GM18505 (cell line): ENCODE results near the gene OR1I1.

Experiments
- ATAC-seq: cut with Tn5 transposase; IDR thresholded peaks from one replicate; pipeline ENCODE4 v1.9.1; 2021; ENCODE audit not compliant: unreplicated experiment
- POLR2A ChIP-seq: IDR thresholded peaks from 4 replicates; pipeline ENCODE4 v1.6.1; 2011; ENCODE audit warnings: borderline replicate concordance; ENCODE audit not compliant: insufficient read depth, insufficient read length; ENCODE audit errors: extremely low read depth

OR1I1 gene

DNA sequence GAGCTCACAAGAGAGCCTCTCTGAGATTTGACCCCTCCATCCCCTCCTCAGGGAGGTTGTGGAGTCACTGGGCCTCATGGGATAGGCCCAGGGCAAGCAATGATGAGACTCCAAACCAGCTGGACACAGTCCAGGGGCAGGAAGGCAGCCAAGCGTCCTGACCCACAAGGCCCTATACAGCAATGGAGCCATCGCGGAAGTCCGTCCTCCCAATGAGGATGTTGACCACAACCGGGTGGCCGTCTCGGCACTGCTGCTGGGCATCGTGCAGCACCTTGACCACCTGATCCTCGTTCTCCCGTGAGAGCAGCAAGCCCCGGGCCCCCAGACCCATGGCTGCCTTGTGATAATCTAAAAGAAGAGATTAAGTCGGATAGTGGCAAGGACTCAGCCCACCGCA lies 33.1 kb downstream of the OR1I1 start:
- no peak for ATAC-seq
- no peak for TF ChIP-seq POLR2A

DNA sequence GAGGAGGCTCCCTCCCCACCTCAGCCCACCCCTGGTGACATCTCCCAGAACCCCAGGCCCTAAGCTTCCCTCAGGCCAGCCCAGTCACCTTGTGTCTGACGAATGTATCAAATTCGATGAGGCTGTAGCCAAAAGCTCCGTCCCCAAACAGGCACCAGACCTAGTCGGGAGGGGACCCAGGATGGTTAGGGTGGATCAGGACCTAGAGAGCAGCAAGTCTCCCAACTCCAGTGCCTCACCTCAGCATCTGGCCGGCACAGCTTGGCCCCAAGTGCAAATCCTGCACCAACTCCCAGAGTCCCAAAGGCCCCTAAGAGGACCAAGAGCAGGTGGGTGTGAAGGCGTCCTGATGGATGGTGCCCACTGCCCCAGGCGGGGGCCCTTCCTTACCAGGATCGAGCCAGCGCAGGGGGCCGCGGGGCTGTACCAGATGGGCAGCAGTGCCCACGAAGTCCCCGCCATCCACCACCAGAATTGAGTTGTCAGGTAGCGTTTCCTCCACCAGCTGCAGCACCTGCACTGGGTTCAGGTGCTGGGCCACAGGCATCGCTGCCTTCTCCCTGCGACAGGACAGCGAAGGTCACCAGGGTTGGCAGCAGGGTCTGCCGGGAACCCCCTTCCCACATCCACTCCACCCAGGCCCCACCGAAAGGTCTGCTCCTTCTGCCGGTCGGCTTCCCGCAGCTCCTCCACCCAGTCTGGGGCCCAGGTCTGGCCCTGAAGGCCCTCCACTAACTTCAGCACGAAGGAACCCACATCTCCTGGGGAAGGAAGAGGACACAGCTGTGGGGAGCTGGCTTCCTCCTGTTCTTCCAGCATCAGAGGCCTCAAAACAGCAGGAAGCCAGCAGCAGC lies 34.0 kb downstream of the OR1I1 start:
- TF ChIP-seq POLR2A, result no peak
- no peak for ATAC-seq

DNA sequence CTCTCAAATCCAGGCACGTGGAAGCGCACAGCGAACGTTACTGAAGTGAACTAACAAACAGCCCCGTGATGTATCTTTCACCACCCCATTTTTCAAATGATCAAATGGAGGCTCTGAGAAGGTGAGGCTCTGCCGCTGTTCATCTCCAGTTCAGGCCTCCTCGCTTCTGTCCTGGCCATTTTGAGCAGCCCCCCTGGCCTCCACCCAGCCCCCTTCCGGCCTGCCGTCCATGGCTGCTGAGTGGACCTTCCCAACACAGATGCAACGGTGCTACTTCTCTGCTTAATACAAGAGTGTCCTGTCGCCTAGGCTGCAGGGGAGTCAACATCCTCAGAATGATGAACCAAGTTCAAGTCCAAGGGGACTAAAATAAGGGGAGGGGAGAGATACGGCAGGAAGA lies 34.8 kb downstream of the OR1I1 start:
- ATAC-seq, result no peak

DNA sequence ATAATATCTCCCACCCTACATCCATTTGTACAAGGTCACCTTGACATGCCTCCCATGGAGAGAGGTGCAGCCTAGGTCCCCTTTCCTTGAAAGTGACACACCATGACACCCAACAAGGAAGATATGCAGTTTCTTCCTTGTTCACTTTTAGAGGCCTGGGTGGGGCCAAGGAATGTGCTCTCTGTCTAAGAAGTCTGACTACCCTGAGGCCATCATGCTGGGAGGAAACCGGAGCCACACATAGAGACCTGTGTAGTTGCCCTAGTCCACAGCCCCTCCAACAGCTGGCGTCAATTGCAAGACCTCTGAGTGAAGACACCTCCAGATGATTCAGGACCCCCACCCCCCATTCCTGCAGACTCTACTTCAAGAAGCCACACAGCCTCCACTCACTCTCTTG lies 36.2 kb downstream of the OR1I1 start:
- TF ChIP-seq POLR2A, result no peak
- ATAC-seq, result no peak

More for the DNA sequence above, 34.8 kb downstream of the OR1I1 start:
- no peak for TF ChIP-seq POLR2A

DNA sequence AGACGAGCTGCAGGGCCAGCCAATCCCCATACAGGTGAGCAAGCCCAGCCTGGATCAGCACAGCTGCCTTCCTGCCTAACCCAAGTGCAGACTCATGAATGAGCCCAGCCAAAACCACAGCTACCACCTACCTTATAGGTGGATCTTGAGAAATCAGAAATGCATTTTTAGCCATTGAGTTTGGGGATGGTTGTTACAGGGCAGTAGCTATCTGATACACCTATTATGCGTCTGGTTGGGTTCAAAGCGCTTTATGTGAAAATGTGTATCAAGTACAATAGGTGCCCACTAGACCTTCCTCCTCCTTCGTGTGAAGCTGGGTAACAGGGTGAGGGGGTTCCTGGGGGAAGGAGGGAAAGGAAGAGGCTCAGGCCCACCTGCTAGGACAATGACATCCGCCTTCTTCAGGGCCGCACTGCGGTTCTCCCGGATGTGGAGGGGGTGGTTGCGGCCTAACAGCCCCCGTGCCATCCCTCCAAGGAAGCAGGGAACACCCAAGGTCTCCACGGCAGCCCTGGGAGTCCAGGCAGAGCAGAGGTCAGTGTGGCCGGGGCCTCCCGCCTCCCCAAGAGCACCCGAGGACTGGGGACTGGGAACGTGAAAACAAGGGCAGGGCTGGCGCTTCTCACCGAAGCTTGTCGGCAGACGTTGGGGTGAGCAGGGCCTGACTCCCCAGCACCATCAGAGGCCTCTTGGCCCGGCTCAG lies 36.9 kb downstream of the OR1I1 start:
- no peak for ATAC-seq
- no peak for TF ChIP-seq POLR2A

DNA sequence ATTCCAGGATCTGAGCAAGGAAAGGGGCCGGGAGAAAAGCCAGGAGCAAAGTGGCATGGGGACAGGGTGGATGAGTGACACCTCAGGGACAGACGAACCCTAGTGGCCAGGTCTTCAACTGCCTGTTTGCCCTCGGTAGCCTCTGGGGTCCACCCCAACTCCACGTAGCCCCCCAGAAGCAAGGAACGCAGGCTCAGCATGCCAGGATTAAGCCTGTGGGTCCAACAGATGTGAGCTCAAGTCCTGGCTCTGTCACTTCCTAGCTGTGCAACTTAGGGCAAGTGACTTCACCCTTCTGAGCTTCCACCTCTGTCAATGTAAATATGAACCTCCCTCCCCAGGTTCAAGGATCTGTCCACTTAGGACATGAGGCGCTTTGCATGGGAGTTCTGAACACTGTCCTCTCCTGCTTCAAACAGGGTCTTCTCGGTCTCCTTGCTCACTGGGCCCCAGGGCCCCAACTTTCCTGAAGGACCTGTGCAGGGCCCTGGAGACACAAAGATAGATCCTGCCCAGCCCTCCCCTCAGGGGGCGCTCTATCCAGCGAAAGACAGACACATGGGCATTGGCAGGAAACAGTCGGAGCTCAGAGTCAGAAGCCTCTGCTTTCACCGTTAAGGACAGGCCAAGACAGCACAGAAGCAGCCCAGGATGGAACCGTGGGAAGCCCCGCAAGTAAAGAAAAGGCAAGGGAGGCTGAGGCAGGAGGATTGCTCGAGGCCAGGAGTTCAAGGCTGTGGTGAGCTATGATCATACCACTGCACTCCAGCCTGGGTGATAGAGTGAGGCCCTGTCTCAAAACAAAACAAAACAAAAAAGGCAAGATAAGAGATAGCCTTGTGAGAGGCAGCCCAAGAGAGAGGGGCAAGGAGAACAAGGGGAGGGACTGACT lies 38.4 kb downstream of the OR1I1 start:
- TF ChIP-seq POLR2A, result no peak
- no peak for ATAC-seq

DNA sequence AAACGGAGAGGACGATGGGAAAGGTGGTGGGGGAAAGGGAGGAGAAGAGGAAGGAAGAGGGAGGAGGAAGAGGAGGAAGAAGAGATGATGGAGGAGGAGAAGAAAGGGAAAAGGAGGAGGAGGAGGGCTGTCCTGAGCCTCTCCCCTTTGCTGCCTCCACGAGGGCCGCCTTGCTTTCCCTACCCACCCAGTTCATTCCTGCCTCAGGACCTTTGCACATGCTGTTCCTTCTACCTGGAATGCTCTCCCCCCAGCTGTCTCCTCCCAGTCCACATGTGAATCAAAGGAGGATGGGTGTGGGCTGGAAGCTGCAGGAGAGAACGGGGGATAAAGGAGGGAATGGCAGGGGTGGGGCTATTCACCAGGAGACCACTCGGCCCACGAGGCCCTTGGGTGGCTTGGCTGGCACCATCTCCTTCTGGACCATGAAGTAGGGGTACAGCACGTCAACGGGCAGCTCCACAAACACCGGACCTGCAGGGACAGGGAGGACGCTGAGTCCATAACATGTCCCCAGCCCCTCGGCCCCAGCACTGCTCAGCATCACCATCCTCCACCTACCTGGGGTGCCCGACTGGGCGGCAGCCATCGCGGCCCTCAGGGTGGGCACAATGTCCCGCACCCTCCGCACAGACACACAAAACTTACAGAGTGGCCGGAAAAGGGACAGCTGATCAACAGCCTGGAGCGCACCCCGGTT lies 40.5 kb downstream of the OR1I1 start:
- no peak for TF ChIP-seq POLR2A
- no peak for ATAC-seq

DNA sequence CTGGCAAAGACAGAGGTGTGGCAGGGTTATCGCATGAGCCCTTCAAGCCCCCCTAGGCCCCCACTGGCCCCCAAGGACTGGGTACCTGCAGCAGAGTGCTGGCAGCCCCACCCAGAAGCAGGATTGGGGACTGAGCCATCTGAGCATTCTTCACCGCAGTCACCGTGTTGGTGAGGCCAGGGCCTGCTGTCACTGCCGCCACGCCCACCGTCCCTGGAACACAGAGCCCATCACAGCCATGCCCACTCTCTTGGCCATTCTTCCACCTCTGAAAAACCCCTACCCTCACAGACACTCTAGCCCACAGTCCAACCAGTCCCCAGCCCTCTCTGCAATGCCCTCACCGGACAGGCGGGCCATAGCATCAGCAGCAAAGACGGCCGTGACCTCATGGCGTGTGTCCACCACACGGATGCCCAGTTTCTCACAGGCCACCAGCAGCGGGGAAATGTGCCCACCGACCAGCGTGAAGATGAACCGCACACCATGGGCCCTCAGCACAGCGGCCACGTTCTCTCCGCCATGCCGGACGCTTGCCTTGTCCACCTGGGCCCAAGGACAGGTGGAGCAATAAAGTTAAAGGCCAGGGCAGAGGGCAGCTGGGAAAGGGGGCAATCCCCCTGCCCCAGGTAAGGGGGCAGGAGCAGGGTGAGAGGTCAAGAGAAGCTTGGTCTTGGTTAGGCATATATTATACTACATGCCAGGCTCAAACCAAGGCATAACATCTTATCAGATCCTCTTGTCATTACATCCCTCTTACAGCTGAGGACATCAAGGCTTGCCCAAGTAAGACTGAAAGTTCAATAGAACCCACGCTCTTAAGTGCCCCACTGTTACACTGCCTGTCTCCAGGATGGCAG lies 41.2 kb downstream of the OR1I1 start:
- ATAC-seq, result no peak
- TF ChIP-seq POLR2A, result no peak

DNA sequence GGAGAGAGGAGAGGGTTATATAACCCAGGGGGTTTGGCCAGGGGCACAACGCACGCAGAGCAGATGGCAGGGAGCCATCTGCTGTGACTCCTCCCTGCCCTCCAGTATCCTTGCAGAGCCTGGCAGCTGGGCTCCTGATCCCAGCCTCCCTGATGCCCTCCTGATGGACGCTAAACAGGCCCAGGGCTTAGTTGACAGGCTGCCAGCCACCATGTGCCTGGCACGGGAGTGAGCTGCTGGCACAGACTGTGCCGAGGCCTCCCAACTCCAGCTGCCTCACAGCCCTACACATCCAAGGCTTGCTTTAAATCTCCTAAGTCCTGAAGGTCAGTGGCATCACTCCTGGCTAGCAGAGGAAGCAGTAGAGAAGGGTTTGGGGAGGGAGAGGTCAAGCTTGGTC lies 41.9 kb downstream of the OR1I1 start:
- no peak for ATAC-seq
- no peak for TF ChIP-seq POLR2A

DNA sequence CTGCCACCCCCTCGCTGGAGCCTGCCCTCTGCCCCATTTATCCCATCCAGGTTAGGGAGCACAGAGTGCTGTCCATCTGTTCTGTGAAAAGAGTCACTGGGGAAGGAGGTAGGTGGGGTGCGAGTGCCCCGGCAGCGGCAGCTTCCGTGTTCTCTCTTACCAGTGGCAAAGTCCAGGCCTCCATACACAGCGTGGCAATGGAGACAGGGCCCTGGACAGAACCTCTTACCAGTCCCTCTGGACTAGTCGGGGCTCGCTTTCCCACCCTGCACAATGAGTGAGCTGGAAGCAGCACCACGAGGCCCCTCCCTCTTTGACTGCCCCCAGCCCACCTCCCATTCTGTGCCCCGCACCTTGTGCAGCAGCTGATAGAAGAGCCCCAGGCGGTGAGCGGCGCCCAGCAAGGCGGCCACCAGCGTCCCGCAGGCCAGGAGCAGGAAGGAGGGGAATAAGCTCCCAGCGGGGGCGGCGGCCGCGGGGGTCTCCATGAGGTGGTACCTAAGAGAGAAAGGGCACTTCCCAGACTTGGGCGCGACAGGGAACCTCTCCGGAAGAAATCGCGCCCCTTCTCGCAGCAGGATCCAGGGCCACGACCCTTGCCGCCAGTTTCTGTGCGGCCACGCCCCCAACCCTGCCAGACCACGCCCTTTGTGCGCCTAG lies 42.7 kb downstream of the OR1I1 start:
- ATAC-seq, result no peak
- no peak for TF ChIP-seq POLR2A

DNA sequence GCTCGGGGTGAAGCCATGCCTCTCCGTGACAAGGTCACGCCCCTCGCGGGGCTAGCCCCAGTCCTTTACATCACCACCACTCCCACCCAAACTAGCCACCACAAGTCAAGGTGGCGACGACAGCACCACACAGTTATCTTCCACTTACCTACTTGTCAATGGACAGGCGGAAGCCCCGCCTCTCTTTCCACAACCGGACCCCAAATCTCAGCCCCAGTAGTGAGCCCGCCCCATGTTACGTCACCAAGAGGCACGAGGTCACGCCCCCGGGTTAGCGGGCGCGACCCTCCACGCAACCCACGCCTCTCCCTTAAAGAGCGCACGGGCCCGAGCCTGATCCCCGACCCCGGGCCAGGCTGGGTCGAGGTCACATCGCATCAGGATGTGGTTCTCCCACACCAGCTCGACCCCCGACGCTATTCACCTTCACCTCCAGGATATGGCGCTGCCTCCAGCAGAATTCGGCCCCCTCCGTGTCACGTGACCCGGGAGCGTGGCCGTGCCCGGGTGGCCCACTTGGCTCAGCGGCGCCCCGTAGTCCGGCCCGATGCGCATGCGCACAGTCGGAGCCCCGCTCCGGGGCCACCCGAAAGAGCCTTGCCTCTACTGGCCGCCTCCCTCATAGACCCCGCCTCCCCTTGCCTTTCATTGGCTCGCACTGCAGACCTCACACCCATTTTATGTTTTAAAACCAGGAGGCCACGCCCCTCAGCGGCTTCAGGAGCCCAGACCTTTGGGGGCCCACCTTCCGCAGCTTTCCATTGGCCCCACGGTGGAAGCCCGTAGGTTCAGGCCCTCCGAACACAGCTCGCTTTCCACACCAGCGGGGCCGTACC lies 43.4 kb downstream of the OR1I1 start:
- ATAC-seq, result peak; percentile 89
- TF ChIP-seq POLR2A, result peak; percentile 73
